ENCODE measurements around the gene LYPD6B.

Gene LYPD6B

GRCh38 chr2:149104221-149104620 is 65.7 kb downstream of the LYPD6B start:
- H3K9me2 ChIP-seq (replicated peaks; ENCODE audit: low read depth, low read length): no peaks in the 10 kb centered on the region
- no peak overlapping the region for H3K9ac ChIP-seq (ENCODE audit: low read depth, low read length, poor library complexity, severe bottlenecking)
- no peak overlapping the region for H2AFZ ChIP-seq (ENCODE audit: low read length)
- H3K9me3 ChIP-seq (ENCODE audit: insufficient read depth, low read depth, low read length): no peaks in the 10 kb centered on the region; the same call in 1 of the 2 replicates
- H3K4me3 ChIP-seq (ENCODE audit: low read length, poor library complexity, severe bottlenecking): no peak overlapping the region
- H4K20me1 ChIP-seq (ENCODE audit: insufficient read depth, low read length, poor library complexity, severe bottlenecking): no peaks in the 10 kb centered on the region
- H3K36me3 ChIP-seq (ENCODE audit: insufficient read depth, low read length): no peaks in the 10 kb centered on the region
- no peaks in the 10 kb centered on the region for H3F3A ChIP-seq (ENCODE audit: low read depth)
- no peaks in the 10 kb centered on the region for H3K27me3 ChIP-seq (ENCODE audit: insufficient read depth, low read length, poor library complexity, severe bottlenecking)
- H3K79me2 ChIP-seq (ENCODE audit: insufficient read depth, low read length): no peaks in the 10 kb centered on the region
- no peaks in the 10 kb centered on the region for H3K4me1 ChIP-seq (ENCODE audit: insufficient read depth, low read length, poor library complexity, severe bottlenecking)
- TF ChIP-seq CTCF (conservative IDR thresholded peaks at IDR 0.05; ENCODE audit: low read length): no peak
- TF ChIP-seq EZH2phosphoT487 (IDR thresholded peaks at IDR 0.05; ENCODE audit: borderline replicate concordance): no peak
- no peak overlapping the region for H3K4me2 ChIP-seq (ENCODE audit: low read depth, low read length, poor library complexity, severe bottlenecking)

GRCh38 chr2:149112068-149112467 is 73.6 kb downstream of the LYPD6B start:
- Histone ChIP-seq H2AFZ (ENCODE audit: low read length) (no peak overlapping the region), H3K9ac (ENCODE audit: low read depth, low read length, poor library complexity, severe bottlenecking) (no peak overlapping the region), H3K4me3 (ENCODE audit: low read length, poor library complexity, severe bottlenecking) (no peak overlapping the region), H3K79me2 (ENCODE audit: insufficient read depth, low read length) (no peaks in the 10 kb centered on the region), H3K36me3 (ENCODE audit: insufficient read depth, low read length) (no peaks in the 10 kb centered on the region), H4K20me1 (ENCODE audit: insufficient read depth, low read length, poor library complexity, severe bottlenecking) (no peaks in the 10 kb centered on the region), H3K27me3 (ENCODE audit: insufficient read depth, low read length, poor library complexity, severe bottlenecking) (no peaks in the 10 kb centered on the region), H3K4me1 (ENCODE audit: insufficient read depth, low read length, poor library complexity, severe bottlenecking) (no peaks in the 10 kb centered on the region), H3K9me3 (ENCODE audit: insufficient read depth, low read depth, low read length) (no peaks in the 10 kb centered on the region; the same call in 1 of the 2 replicates), H3F3A (ENCODE audit: low read depth) (no peaks in the 10 kb centered on the region), H3K9me2 (replicated peaks; ENCODE audit: low read depth, low read length) (no peaks in the 10 kb centered on the region), H3K4me2 (ENCODE audit: low read depth, low read length, poor library complexity, severe bottlenecking) (no peak overlapping the region)
- TF ChIP-seq EZH2phosphoT487 (IDR thresholded peaks at IDR 0.05; ENCODE audit: borderline replicate concordance): no peak
- TF ChIP-seq CTCF (conservative IDR thresholded peaks at IDR 0.05; ENCODE audit: low read length): no peak

- no peak overlapping the region for H3K4me2 ChIP-seq (ENCODE audit: low read depth, low read length, poor library complexity, severe bottlenecking)
- H3K9me3 ChIP-seq (ENCODE audit: insufficient read depth, low read depth, low read length): no peaks in the 10 kb centered on the region
- no peaks in the 10 kb centered on the region for H3K9me2 ChIP-seq (replicated peaks; ENCODE audit: low read depth, low read length)
- no peaks in the 10 kb centered on the region for H4K20me1 ChIP-seq (ENCODE audit: insufficient read depth, low read length, poor library complexity, severe bottlenecking)
- H2AFZ ChIP-seq (ENCODE audit: low read length): no peak overlapping the region
- no peaks in the 10 kb centered on the region for H3K27me3 ChIP-seq (ENCODE audit: insufficient read depth, low read length, poor library complexity, severe bottlenecking)
- H3K79me2 ChIP-seq (ENCODE audit: insufficient read depth, low read length): no peaks in the 10 kb centered on the region
- no peaks in the 10 kb centered on the region for H3F3A ChIP-seq (ENCODE audit: low read depth)
- H3K4me3 ChIP-seq (ENCODE audit: low read length, poor library complexity, severe bottlenecking): no peak overlapping the region
- H3K9ac ChIP-seq (ENCODE audit: low read depth, low read length, poor library complexity, severe bottlenecking): no peak overlapping the region
- H3K4me1 ChIP-seq (ENCODE audit: insufficient read depth, low read length, poor library complexity, severe bottlenecking): no peaks in the 10 kb centered on the region
- H3K36me3 ChIP-seq (ENCODE audit: insufficient read depth, low read length): no peaks in the 10 kb centered on the region
- no peak for TF ChIP-seq EZH2phosphoT487 (IDR thresholded peaks at IDR 0.05; ENCODE audit: borderline replicate concordance)
- no peak for TF ChIP-seq CTCF (conservative IDR thresholded peaks at IDR 0.05; ENCODE audit: low read length)
Measured at GRCh38 chr2:149112713-149113112, 74.2 kb downstream of the LYPD6B start.

Measured in Loucy (cell line).